Vagina (tissue), 2 donors: ENCODE data around the gene SPATA6. TPM values are rescaled to one million over a fixed set of nuclear protein-coding genes. Genes with fewer than 3 reads are reported as not detected.
"Not testable (repeated sequence)": the region's sequence is repeated elsewhere in the genome, so short reads cannot be mapped to it uniquely, and the experiment has no call there.

ENCODE experiments used
- DNase-seq, 2 donors: peaks; one replicate each; pipeline ENCODE4 v3.0.0-alpha.2; 2017; ENCODE audit errors: extremely low spot score in 2 of 2
- H3K27ac ChIP-seq: fragments of 200-600 bp; sonication (generic); one replicate; pipeline ENCODE4 v1.5.1; 2019
- H3K27me3 ChIP-seq: fragments of 200-600 bp; sonication (generic); one replicate; pipeline ENCODE4 v1.5.1; 2019
- H3K36me3 ChIP-seq, 2 donors: fragments of 200-600 bp; sonication (generic); one replicate each; pipeline ENCODE4 v1.5.1; 2017 to 2019
- H3K4me1 ChIP-seq: fragments of 200-600 bp; sonication (generic); one replicate; pipeline ENCODE4 v1.5.1; 2019
- H3K4me3 ChIP-seq, 2 donors: fragments of 200-600 bp; sonication (generic); 1 replicate in 1 of 2; 2 replicates in 1 of 2; pipeline ENCODE4 v1.5.1; 2016 to 2019
- H3K9me3 ChIP-seq: fragments of 200-600 bp; sonication (generic); one replicate; pipeline ENCODE4 v1.5.1; 2019
- CTCF ChIP-seq, 3 experiments: fragments of 450-650 bp in 2 of 3; fragments of 200-600 bp in 1 of 3; sonication (generic) in 1 of 3; IDR thresholded peaks; one replicate each; pipeline ENCODE4 v1.5.1; 2017 to 2019; ENCODE audit warnings: antibody characterized with exemption in 3 of 3, mild to moderate bottlenecking in 2 of 3, moderate library complexity in 2 of 3
- POLR2A ChIP-seq, 2 donors: fragments of 450-650 bp; IDR thresholded peaks; one replicate each; pipeline ENCODE4 v1.6.1; 2017; ENCODE audit warnings: antibody characterized with exemption in 2 of 2, mild to moderate bottlenecking in 2 of 2, moderate library complexity in 2 of 2
- POLR2AphosphoS5 ChIP-seq, 2 donors: sonication (generic); formaldehyde crosslinking; IDR thresholded peaks; one replicate each; pipeline ENCODE4 v1.9.0; 2017; ENCODE audit warnings: antibody characterized with exemption in 2 of 2, mild to moderate bottlenecking in 2 of 2, low read depth in 1 of 2; ENCODE audit not compliant: insufficient read depth in 1 of 2
- intact Hi-C: fragments of 100-400 bp; cut with DNase I; formaldehyde crosslinking; loops from one replicate; pipeline ENCODE4 v1.15.1; 2023
- total RNA-seq: library from RNA; depleted of rRNA; stranded (reverse); fragments of >200 nt; gene quantifications from one replicate; pipeline ENCODE4 v1.2.3, GENCODE V29; 2016

Gene SPATA6
- total RNA-seq, 1 donor from 2014 or later: 30.4 TPM

GRCh38 chr1:48439380-48439779, 32.6 kb downstream of the SPATA6 start:
- no peak for TF ChIP-seq POLR2A (IDR thresholded peaks at IDR 0.05)
- no peak for TF ChIP-seq POLR2AphosphoS5 (IDR thresholded peaks at IDR 0.05; ENCODE audit: insufficient read depth in 1 of 2, low read depth in 1 of 2)
- TF ChIP-seq CTCF (IDR thresholded peaks at IDR 0.05): no peak
- Histone ChIP-seq H3K4me1 (no peaks in the 10 kb centered on the region), H3K27ac (no peak overlapping the region), H3K36me3 (no peaks in the 10 kb centered on the region), H3K27me3 (no peaks in the 10 kb centered on the region), H3K4me3 (no peak overlapping the region), H3K9me3 (peaks cover 6% of the 10 kb centered on the region)
- intact Hi-C loops: no loop called here
- DNase-seq: no peak

- H3K27ac ChIP-seq, H3K27me3 ChIP-seq, DNase-seq, H3K9me3 ChIP-seq, H3K36me3 ChIP-seq, H3K4me1 ChIP-seq, intact Hi-C loops, H3K4me3 ChIP-seq: not testable (repeated sequence)
Observed at GRCh38 chr1:48437379-48437778, 34.6 kb downstream of the SPATA6 start.

DNA sequence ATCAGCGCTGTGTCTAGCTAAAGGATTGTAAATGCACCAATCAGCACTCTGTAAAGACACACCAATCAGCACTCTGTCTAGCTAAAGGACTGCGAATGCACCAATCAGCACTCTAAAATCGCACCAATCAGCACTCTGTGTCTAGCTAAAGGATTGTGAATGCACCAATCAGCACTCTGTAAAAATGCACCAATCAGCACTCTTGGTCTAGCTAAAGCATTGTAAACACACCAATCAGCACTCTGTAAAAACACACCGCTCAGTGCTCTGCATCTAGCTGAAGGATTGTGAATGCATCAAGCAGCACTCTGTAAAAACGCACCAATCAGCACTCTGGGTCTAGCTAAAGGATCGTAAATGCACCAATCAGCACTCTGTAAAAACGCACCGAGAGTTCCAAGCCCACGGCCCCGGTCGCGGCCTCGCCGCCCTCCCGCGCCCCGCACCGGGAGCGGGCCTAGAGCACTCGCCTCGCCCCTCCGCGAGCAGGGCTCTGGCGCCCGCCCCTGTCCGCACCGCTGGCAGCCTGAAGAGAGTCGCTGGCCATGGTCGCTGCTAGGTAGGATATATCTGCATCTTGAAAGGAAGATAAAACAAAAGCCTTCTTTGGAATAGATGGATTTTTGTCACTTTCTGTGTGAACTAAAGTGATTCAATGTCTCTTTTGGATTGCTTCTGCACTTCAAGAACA, 36.5 kb downstream of the SPATA6 start:
- intact Hi-C loops: not testable (repeated sequence)

DNA sequence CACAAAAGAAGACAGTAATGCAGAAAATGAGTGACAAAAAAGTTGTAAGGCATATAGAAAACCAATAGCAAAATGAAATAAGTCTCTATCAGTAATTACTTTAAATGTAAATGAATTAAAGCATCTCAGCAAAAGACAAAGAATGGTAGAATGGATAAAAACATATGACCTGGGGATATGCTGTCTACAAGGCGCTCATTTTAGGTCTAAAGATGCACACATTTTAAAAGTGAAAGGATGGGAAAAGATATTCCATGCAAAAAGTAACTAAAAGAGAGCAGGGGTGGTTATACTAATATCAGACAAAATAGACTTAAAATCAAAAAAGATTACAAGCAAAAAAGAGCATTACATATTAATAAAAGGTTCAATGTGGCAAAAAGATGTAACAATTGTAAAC, 41.2 kb downstream of the SPATA6 start:
- intact Hi-C loops: no loop called here
- Histone ChIP-seq H3K4me3 (no peak overlapping the region), H3K4me1 (no peaks in the 10 kb centered on the region), H3K27ac (no peak overlapping the region), H3K9me3 (no peaks in the 10 kb centered on the region), H3K27me3 (no peaks in the 10 kb centered on the region), H3K36me3 (no peaks in the 10 kb centered on the region)
- no peak for DNase-seq
- no peak for TF ChIP-seq CTCF (IDR thresholded peaks at IDR 0.05)
- TF ChIP-seq POLR2AphosphoS5 (IDR thresholded peaks at IDR 0.05; ENCODE audit: insufficient read depth in 1 of 2, low read depth in 1 of 2): no peak
- TF ChIP-seq POLR2A (IDR thresholded peaks at IDR 0.05): no peak

More for the DNA sequence above, 36.5 kb downstream of the SPATA6 start:
- not testable (repeated sequence) for H3K9me3 ChIP-seq, H3K36me3 ChIP-seq, H3K27ac ChIP-seq, H3K27me3 ChIP-seq, H3K4me3 ChIP-seq, H3K4me1 ChIP-seq, DNase-seq

DNA sequence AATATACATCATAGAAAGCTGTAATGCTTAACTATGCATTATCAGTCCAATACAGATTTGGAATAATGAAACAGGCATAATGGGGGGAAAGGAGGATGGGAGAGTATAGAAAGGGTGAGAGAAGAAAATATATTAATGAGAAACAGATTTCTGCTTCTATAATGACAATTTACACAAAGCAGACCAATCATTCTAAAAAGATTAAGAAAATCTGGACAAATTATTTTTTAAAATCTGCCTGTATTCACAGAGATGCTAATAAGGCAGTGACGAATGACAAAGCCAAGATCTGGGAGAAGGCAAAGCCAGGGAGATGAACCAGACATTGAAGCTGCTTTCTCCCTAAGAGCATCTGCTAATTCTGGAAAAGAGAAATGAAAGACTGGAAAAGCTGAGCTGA, 50.0 kb downstream of the SPATA6 start:
- H3K27ac ChIP-seq: no peak overlapping the region
- TF ChIP-seq CTCF (IDR thresholded peaks at IDR 0.05): no peak
- TF ChIP-seq POLR2A (IDR thresholded peaks at IDR 0.05): no peak
- no peak for TF ChIP-seq POLR2AphosphoS5 (IDR thresholded peaks at IDR 0.05; ENCODE audit: insufficient read depth in 1 of 2, low read depth in 1 of 2)
- no peaks in the 10 kb centered on the region for H3K9me3 ChIP-seq
- H3K4me1 ChIP-seq: no peaks in the 10 kb centered on the region
- no peak overlapping the region for H3K4me3 ChIP-seq
- no peaks in the 10 kb centered on the region for H3K27me3 ChIP-seq
- intact Hi-C loops: no loop called here
- no peak for DNase-seq
- no peaks in the 10 kb centered on the region for H3K36me3 ChIP-seq

DNA sequence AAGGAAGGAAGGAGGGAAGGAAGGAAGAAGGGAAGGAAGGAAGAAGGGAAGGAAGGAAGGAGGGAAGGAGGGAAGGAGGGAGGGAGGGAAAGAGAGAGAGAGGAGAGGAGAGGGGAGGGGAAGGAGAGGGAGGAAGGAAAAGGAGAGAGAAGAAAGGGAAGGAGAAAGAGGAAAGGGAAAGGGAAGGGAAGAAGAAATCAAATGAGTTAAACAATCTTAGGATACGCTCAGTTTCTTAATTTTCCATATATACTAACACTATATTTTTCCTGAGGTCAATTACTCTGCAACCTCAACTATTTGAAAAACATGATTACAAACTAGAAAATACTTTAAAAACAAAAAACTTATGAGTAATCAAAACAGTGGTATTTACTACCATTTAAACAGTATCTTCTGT, 53.3 kb downstream of the SPATA6 start:
- H3K27me3 ChIP-seq: no peaks in the 10 kb centered on the region
- no peak for DNase-seq
- no peak overlapping the region for H3K27ac ChIP-seq
- no peak overlapping the region for H3K4me3 ChIP-seq
- H3K36me3 ChIP-seq: no peaks in the 10 kb centered on the region
- no peaks in the 10 kb centered on the region for H3K4me1 ChIP-seq
- H3K9me3 ChIP-seq: no peaks in the 10 kb centered on the region
- no peak for TF ChIP-seq POLR2AphosphoS5 (IDR thresholded peaks at IDR 0.05; ENCODE audit: insufficient read depth in 1 of 2, low read depth in 1 of 2)
- no peak for TF ChIP-seq POLR2A (IDR thresholded peaks at IDR 0.05)
- TF ChIP-seq CTCF (IDR thresholded peaks at IDR 0.05): no peak
- intact Hi-C loops: no loop called here
